Lung (tissue), 12 donors: ENCODE results near the gene MUC5B. TPM values are rescaled to one million over a fixed set of nuclear protein-coding genes. Genes with fewer than 3 reads are reported as not detected.
"Not testable (repeated sequence)": the region's sequence is repeated elsewhere in the genome, so short reads cannot be mapped to it uniquely, and the experiment has no call there.

Source experiments
- ATAC-seq: fragments of 200-7000 bp; cut with Tn5 transposase; one replicate; pipeline ENCODE4 v1.9.1; 2020; ENCODE audit warnings: moderate number of reproducible peaks; ENCODE audit not compliant: insufficient read depth, low FRiP score
- DNase-seq, 3 donors: peaks; one replicate each; pipeline ENCODE4 v3.0.0-alpha.2; 2013 to 2017
- H3K27ac ChIP-seq, 2 donors: one replicate each; pipeline ENCODE4 v1.5.1; 2013; ENCODE audit warnings: mild to moderate bottlenecking in 2 of 2, moderate library complexity in 2 of 2, control low read depth in 1 of 2, inconsistent platforms in 1 of 2, low read depth in 1 of 2, low read length in 1 of 2
- H3K27me3 ChIP-seq, 3 donors: one replicate each; pipeline ENCODE4 v1.5.1; 2013; ENCODE audit warnings: low read length in 2 of 3; ENCODE audit not compliant: control insufficient read depth in 3 of 3, insufficient read depth in 3 of 3
- H3K36me3 ChIP-seq, 4 donors: one replicate each; pipeline ENCODE4 v1.5.1; 2013; ENCODE audit warnings: low read length in 4 of 4, mild to moderate bottlenecking in 1 of 4, moderate library complexity in 1 of 4; ENCODE audit not compliant: control insufficient read depth in 4 of 4, insufficient read depth in 4 of 4
- H3K4me1 ChIP-seq, 5 donors: one replicate each; pipeline ENCODE4 v1.5.1; 2013; ENCODE audit warnings: low read length in 5 of 5, mild to moderate bottlenecking in 2 of 5, moderate library complexity in 1 of 5; ENCODE audit not compliant: control insufficient read depth in 5 of 5, insufficient read depth in 5 of 5
- H3K4me3 ChIP-seq: one replicate; pipeline ENCODE4 v1.5.1; 2013; ENCODE audit warnings: mild to moderate bottlenecking, control low read depth, moderate library complexity
- H3K9ac ChIP-seq, 2 donors: one replicate each; pipeline ENCODE4 v1.5.1; 2013; ENCODE audit warnings: low read length in 2 of 2, control low read depth in 1 of 2; ENCODE audit not compliant: insufficient read depth in 1 of 2
- H3K9me3 ChIP-seq, 4 donors: one replicate each; pipeline ENCODE4 v1.5.1; 2013; ENCODE audit warnings: low read length in 3 of 4, mild to moderate bottlenecking in 1 of 4, moderate library complexity in 1 of 4; ENCODE audit not compliant: control insufficient read depth in 4 of 4, insufficient read depth in 3 of 4
- CTCF ChIP-seq: IDR thresholded peaks from 2 replicates; pipeline ENCODE4 v1.5.1; 2012; ENCODE audit warnings: mild to moderate bottlenecking; ENCODE audit errors: control extremely low read depth, extremely low read depth
- WGBS, 2 donors: extraction: QIAGEN DNeasy Blood & Tissue Kit; methylation state at CpG; one replicate each; pipeline ENCODE4 v1.1.7; 2013; 5-methylcytosine and 5-hydroxymethylcytosine counted together
- polyA plus RNA-seq, 2 donors: library from polyadenylated mRNA; stranded (reverse); fragments of 200-250 nt; gene quantifications; one replicate each; pipeline ENCODE4 v1.2.1, GENCODE V29; 2013
- total RNA-seq, 2 donors: library from RNA; depleted of rRNA in 1 of 2; stranded (reverse); fragments of >200 nt in 1 of 2; gene quantifications; one replicate each; pipeline ENCODE4 v1.2.1, GENCODE V29; 2014 to 2021
- donor health status: control.
- donor health status: control.
- donor health status: Bipolar disorder and iron deficiency.
- donor health status: healthy.
- donor health status: DM: yes; HTN: yes; CAD: no.

The MUC5B gene
- total and polyA plus RNA-seq, 4 donors: 5.6 to 181 (median 28.2) TPM

GRCh38 chr11:1211838-1212237 is 11.0 kb upstream of the MUC5B start:
- Histone ChIP-seq H3K36me3 (no peaks in the 10 kb centered on the region), H3K9ac (no peak overlapping the region), H3K9me3 (peaks cover 0 to 16% (median 4%) of the 10 kb centered on the region in 4 donors), H3K4me3 (no peak overlapping the region), H3K4me1 (no peaks in the 10 kb centered on the region), H3K27ac (no peak overlapping the region), H3K27me3 (no peaks in the 10 kb centered on the region)
- ATAC-seq (no peak), DNase-seq (no peak)
- 86 to 92% methylated on average over 2 of the region's 2 CpGs for WGBS, 2 donors
- TF ChIP-seq CTCF: no peak

- DNase-seq, H3K9me3 ChIP-seq, H3K27ac ChIP-seq, H3K4me1 ChIP-seq, ATAC-seq, H3K27me3 ChIP-seq, H3K4me3 ChIP-seq, H3K9ac ChIP-seq, H3K36me3 ChIP-seq: not testable (repeated sequence)
- WGBS, 2 donors: 77 to 88% methylated on average over 8 of the region's 8 CpGs
Measured at GRCh38 chr11:1215826-1216225, 7.0 kb upstream of the MUC5B start.

- Histone ChIP-seq H3K27ac (no peak overlapping the region), H3K27me3 (no peaks in the 10 kb centered on the region), H3K4me3 (no peak overlapping the region), H3K36me3 (no peaks in the 10 kb centered on the region), H3K4me1 (peaks cover 0 to 3% (median 0%) of the 10 kb centered on the region in 5 donors), H3K9ac (no peak overlapping the region), H3K9me3 (no peaks in the 10 kb centered on the region)
- no peak for TF ChIP-seq CTCF
- ATAC-seq: no peak
- WGBS, 2 donors: 90 to 95% methylated on average over 17 of the region's 17 CpGs
- DNase-seq: peak in 1 of 3 donors; percentile 4
Measured at GRCh38 chr11:1217151-1217550, 5.7 kb upstream of the MUC5B start.

DNA sequence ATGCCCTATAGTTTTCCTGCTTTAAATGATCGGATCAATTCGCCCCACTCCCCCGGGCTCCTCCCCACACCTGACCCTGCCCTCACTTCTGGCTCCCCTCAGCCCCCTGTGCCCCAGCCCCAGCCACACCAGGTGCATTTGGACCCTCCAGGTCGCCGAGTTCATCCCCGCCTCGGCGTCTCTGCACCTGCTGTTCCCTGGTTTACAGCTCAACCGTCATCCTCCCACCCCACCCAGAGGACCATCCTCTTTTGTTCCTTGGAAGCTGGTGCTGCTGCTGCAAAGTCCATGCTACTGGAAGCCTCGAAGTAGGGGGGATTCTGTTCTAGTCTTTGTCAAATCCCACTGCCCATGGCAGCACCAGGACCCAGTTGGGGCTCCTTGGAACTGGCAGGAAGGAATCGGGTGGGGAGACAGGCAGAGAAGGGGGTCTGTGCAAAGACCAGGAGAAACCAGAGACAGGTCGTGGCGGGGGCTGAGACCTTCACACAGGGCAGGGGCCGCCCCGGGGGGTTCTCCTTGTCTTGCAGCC is 4.5 kb upstream of the MUC5B start:
- no peak overlapping the region for H3K9ac ChIP-seq
- no peaks in the 10 kb centered on the region for H3K9me3 ChIP-seq
- peak in 1 of 3 donors; percentile 2 for DNase-seq
- WGBS, 2 donors: 77 to 81% methylated on average over 15 of the region's 15 CpGs
- no peak for ATAC-seq
- no peak overlapping the region for H3K4me3 ChIP-seq
- H3K36me3 ChIP-seq: no peaks in the 10 kb centered on the region
- peaks cover 0 to 7% (median 0%) of the 10 kb centered on the region in 5 donors for H3K4me1 ChIP-seq
- TF ChIP-seq CTCF: no peak
- no peak overlapping the region for H3K27ac ChIP-seq
- H3K27me3 ChIP-seq: peaks cover 0 to 4% (median 0%) of the 10 kb centered on the region in 3 donors
